ENCODE measurements around the gene FSCN2.
"Not testable (repeated sequence)": the region's sequence is repeated elsewhere in the genome, so short reads cannot be mapped to it uniquely, and the experiment has no call there.

The FSCN2 gene

GRCh38 chr17:81529437-81529803, 1.2 kb downstream of the FSCN2 start:
- DNase-seq: no peak

GRCh38 chr17:81531013-81531412, 2.8 kb downstream of the FSCN2 start:
- not testable (repeated sequence) for DNase-seq

GRCh38 chr17:81531998-81532404, 3.8 kb downstream of the FSCN2 start:
- DNase-seq: not testable (repeated sequence)

GRCh38 chr17:81532490-81533287, 4.5 kb downstream of the FSCN2 start:
- no peak for DNase-seq

GRCh38 chr17:81533339-81534141, 5.4 kb downstream of the FSCN2 start:
- DNase-seq: no peak

GRCh38 chr17:81534157-81535006, 6.2 kb downstream of the FSCN2 start:
- DNase-seq: no peak

GRCh38 chr17:81535007-81535328, 6.8 kb downstream of the FSCN2 start:
- no peak for DNase-seq

- no peak for DNase-seq
These were observed 7.5 kb downstream of the FSCN2 start for GRCh38 chr17:81535480-81536298.

- no peak for DNase-seq
These were observed 8.4 kb downstream of the FSCN2 start for GRCh38 chr17:81536299-81537290.

- DNase-seq: no peak
These were observed 9.2 kb downstream of the FSCN2 start for GRCh38 chr17:81537343-81537855.

GRCh38 chr17:81537856-81538555, 9.8 kb downstream of the FSCN2 start:
- no peak for DNase-seq

- DNase-seq: no peak
These were observed 10.7 kb downstream of the FSCN2 start for GRCh38 chr17:81538651-81539570.

- DNase-seq: no peak
These were observed 11.4 kb downstream of the FSCN2 start for GRCh38 chr17:81539571-81539900.

GRCh38 chr17:81539961-81540675, 11.9 kb downstream of the FSCN2 start:
- no peak for DNase-seq

GRCh38 chr17:81540676-81541027, 12.5 kb downstream of the FSCN2 start:
- no peak for DNase-seq

- no peak for DNase-seq
These were observed 12.9 kb downstream of the FSCN2 start for GRCh38 chr17:81541123-81541522.

GRCh38 chr17:81542431-81543338, 14.5 kb downstream of the FSCN2 start:
- DNase-seq: no peak

GRCh38 chr17:81543339-81543675, 15.1 kb downstream of the FSCN2 start:
- no peak for DNase-seq
